Activated CD4-positive, alpha-beta memory T cell treated with anti-CD3 and anti-CD28 coated beads, Interleukin-2, amount 10 ng/mL, durations not matched to agents 7 days and 5 days (primary cell): ENCODE measurements around the gene HAUS2. TPM values are rescaled to one million over a fixed set of nuclear protein-coding genes. Genes with fewer than 3 reads are reported as not detected.

ENCODE experiments used
- CTCF ChIA-PET: fragments of 350-600 bp; sonication (Branson Sonifier 250); formaldehyde crosslinking; loops from one replicate; lab custom pipeline; 2021; ENCODE audit warnings: antibody characterized with exemption, inconsistent platforms; lab: Charles Lee
- POLR2A ChIA-PET: fragments of 350-600 bp; sonication (Branson Sonifier 250); formaldehyde crosslinking; loops from one replicate; lab custom pipeline; 2021; ENCODE audit warnings: antibody characterized with exemption; lab: Charles Lee
- DNase-seq: peaks from one replicate; pipeline ENCODE4 v3.0.0-alpha.2; 2020
- H3K27ac Mint-ChIP-seq: one replicate; pipeline ENCODE4 v1.8.0; 2021; ENCODE audit warnings: mild to moderate bottlenecking, mixed read lengths
- H3K27me3 Mint-ChIP-seq: one replicate; pipeline ENCODE4 v1.8.0; 2021; ENCODE audit warnings: mixed read lengths
- H3K36me3 Mint-ChIP-seq: one replicate; pipeline ENCODE4 v1.8.0; 2021; ENCODE audit warnings: low read depth, mixed read lengths
- H3K4me1 Mint-ChIP-seq: one replicate; pipeline ENCODE4 v1.8.0; 2021; ENCODE audit warnings: mixed read lengths
- H3K4me3 Mint-ChIP-seq: one replicate; pipeline ENCODE4 v1.8.0; 2021; ENCODE audit warnings: mild to moderate bottlenecking, mixed read lengths
- H3K9me3 Mint-ChIP-seq: one replicate; pipeline ENCODE4 v1.8.0; 2021; ENCODE audit warnings: mixed read lengths
- total RNA-seq, 2 experiments: library from RNA; stranded (reverse); gene quantifications; one replicate each; pipeline ENCODE4 v1.2.3, GENCODE V29; 2021

HAUS2 gene
- total RNA-seq, 2 experiments from 2014 or later: 35.1 to 35.8 TPM

DNA sequence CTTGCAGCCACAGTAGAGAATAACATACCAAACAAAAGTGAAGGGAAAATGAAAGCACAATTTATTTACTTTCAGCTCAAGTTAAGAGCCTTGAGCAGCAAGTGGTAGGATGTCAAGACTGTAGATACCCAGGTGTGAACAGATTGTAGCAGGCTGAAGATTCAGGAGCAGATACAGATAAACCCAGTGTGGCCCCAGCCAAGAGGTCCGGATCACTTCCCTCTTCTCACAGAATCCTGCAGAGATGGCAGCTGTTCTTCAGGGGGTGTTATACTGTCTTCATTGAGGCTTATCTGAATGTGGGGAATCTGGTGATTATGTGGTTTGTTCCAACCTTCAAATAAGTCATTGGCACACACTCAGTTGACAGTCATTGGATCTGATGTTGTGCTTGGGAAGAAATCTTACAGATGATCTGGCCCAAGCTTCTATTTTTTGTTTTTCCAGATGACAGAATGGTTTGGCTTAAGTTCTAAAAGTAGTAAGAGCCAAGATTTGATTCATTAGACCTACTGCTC is 28.9 kb downstream of the HAUS2 start:
- no peak for DNase-seq

DNA sequence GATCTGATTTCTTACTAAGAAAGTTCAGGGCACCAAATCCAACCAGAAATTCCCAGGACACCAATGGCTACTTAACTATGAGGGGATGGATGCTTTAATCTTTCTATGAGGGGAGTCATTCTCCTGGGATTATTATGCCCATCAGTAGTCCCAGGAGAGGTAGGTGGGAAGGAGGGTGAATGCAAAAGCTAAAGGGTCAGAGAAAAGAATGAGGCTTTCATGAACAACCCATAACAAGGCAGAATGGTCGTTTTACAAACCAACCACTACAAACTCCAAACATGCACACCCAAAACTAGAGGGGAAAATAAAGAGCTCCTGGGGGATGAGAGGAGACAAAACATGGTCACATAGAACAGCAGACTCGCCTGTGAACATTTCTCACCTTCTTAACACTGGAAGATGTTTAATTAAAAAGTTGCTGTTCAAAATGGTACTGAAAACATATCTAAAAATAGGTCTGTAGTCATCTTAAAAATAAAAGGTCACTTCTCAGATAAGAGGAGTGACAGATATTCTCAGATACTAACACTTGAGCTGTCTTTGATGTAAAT is 30.4 kb downstream of the HAUS2 start:
- Mint-ChIP-seq H3K27ac (no peak overlapping the region), H3K36me3 (peaks cover 4% of the 10 kb centered on the region), H3K4me1 (peaks cover 48% of the 10 kb centered on the region), H3K9me3 (no peaks in the 10 kb centered on the region), H3K4me3 (no peak overlapping the region), H3K27me3 (peaks cover 27% of the 10 kb centered on the region)
- no peak for DNase-seq
- CTCF ChIA-PET: no interaction called here
- POLR2A ChIA-PET: interaction anchor here (0.8 to 4.3 kb wide), 2 partner anchors 30 to 89 kb away, joined by 3 to 44 read pairs; partner anchors contain the start of genes HAUS2, LRRC57 and ZNF106

More for the DNA sequence above, 28.9 kb downstream of the HAUS2 start:
- POLR2A ChIA-PET: interaction anchor here (0.6 to 6.9 kb wide), 4 partner anchors 26 to 68 kb away, joined by 3 to 42 read pairs (median 3); partner anchors contain the start of genes HAUS2 and LRRC57
- Mint-ChIP-seq H3K4me3 (peak overlapping the region; percentile 18), H3K4me1 (peaks cover 48% of the 10 kb centered on the region), H3K9me3 (no peaks in the 10 kb centered on the region), H3K27ac (no peak overlapping the region), H3K36me3 (peaks cover 4% of the 10 kb centered on the region), H3K27me3 (peaks cover 27% of the 10 kb centered on the region)
- CTCF ChIA-PET: interaction anchor here (1.0 kb wide), 1 partner anchor 29 kb away, joined by 3 read pairs; the partner anchor contains the start of genes HAUS2 and LRRC57

DNA sequence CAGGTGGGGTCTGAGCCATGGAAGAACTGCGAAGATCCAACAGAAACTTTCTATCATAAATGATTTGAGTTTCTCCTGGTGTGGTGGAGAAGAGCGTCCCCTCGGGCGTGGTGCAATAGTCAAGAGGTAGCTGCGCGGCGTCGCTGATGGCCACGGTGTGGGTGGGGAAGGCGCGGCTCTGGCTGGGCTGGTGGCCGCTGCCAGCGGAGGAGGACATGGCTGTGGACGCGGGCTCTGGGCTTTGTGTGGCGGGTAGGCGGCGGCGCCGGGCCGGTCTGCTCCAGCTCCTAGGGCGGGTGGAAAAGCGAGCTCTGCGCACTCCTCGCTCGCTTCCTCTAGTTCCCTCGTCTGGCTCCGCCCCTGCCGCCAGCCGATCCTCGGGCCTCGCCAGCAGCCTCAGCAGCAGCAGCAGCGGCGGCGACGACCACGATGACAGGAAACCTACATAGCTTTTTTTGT is 32.7 kb downstream of the HAUS2 start:
- Mint-ChIP-seq H3K4me1 (peaks cover 38% of the 10 kb centered on the region), H3K27ac (peak overlapping the region; percentile 52), H3K4me3 (peak overlapping the region; percentile 76), H3K9me3 (no peaks in the 10 kb centered on the region), H3K36me3 (peaks cover 4% of the 10 kb centered on the region), H3K27me3 (peaks cover 26% of the 10 kb centered on the region)
- CTCF ChIA-PET: interaction anchor here (0.6 to 2.0 kb wide), 12 partner anchors 14 to 447 kb away, joined by 3 to 13 read pairs (median 4); partner anchors contain the start of genes HAUS2, LRRC57 and SNAP23
- POLR2A ChIA-PET: interaction anchor here (0.6 to 4.3 kb wide), 7 partner anchors 24 to 151 kb away, joined by 3 to 44 read pairs (median 6); partner anchors contain the start of genes HAUS2, LRRC57 and ZNF106
- peak; percentile 86 for DNase-seq

DNA sequence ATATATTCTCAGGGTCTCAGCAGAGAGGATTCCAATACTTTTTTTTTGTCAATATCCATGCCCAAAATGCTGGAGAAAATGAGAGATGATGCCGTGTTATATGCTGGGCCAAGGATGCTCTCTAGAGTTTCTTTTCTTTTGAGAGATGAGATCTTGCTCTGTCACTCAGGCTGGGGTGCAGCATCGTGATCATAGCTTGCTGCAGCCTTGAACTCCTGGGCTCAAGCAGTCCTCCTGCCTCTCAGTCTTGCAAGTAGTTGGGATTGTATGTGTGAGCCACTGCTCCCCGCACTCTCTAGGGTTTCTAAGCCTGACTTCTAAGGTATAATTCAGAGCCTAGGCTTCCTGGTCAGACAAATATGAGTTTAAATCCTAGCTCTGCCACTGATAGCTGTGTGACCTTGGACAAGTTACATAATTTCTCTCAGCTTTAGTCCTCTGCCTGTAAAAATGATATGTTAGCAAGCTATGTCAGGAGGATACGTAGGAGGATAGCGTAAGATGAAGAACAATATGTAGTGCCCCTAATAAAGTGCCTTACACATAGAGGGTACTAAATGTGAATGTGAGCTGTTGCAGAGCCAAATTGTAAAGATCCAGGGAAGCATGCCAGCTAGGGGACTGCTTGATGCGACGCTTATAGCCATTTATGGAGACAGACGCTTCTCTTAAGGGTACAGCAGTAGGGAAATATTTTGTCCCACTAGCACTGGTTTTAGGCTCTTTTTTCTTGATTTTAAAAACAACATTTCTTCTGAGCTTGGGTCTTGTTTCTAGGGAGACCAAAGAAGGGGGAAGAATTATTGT is 34.1 kb downstream of the HAUS2 start:
- ChIA-PET POLR2A (interaction anchor here (0.9 to 4.3 kb wide), 5 partner anchors 23 to 92 kb away, joined by 3 to 44 read pairs (median 11); partner anchors contain the start of genes HAUS2, LRRC57 and ZNF106), CTCF (interaction anchor here (0.5 to 2.0 kb wide), 5 partner anchors 18 to 888 kb away, joined by 3 to 13 read pairs (median 4); partner anchors contain the start of genes HAUS2 and LRRC57)
- peaks cover 17% of the 10 kb centered on the region for H3K27me3 Mint-ChIP-seq
- H3K4me3 Mint-ChIP-seq: no peak overlapping the region
- H3K9me3 Mint-ChIP-seq: no peaks in the 10 kb centered on the region
- H3K27ac Mint-ChIP-seq: no peak overlapping the region
- peaks cover 27% of the 10 kb centered on the region for H3K4me1 Mint-ChIP-seq
- DNase-seq: no peak
- peaks cover 4% of the 10 kb centered on the region for H3K36me3 Mint-ChIP-seq

DNA sequence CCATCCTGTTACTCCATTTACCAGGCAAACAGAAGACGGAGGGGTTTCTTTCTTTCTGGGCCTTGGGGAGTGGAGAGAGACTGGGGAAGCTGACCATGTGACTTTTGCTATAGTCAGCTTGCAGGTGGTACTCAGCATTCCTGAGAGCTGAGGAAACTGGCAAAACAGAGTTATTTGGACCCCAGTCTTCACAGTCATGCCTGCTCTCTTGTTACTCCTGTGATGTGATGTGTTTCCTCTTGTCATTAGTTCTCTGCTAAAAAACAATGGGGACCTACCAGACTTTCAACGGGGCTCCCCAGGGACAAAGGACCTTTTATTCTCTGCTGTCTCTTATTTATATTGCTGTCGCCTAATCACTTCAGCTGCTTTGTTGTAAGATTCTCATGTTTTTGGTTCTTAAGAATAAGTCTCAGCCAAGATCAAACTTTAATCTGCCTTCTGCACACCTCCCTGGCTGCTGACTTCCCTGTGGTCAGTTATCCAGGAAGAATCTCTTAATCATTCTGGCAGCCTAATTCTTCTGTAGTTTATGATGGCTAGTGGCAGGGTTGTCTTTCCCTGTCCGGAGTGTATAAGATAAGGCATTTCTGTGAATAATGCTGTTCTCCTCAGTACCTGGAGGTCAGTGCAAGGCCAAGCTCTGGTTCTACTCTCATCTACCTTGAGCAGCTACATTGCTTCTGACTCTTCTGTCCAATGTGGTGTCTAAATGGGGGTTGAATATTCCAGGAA is 35.6 kb downstream of the HAUS2 start:
- Mint-ChIP-seq H3K4me1 (peaks cover 24% of the 10 kb centered on the region), H3K9me3 (no peaks in the 10 kb centered on the region), H3K27me3 (peaks cover 11% of the 10 kb centered on the region), H3K4me3 (no peak overlapping the region), H3K36me3 (peaks cover 5% of the 10 kb centered on the region), H3K27ac (no peak overlapping the region)
- CTCF ChIA-PET: interaction anchor here (1.2 to 1.7 kb wide), 3 partner anchors 23 to 67 kb away, joined by 3 to 7 read pairs (median 4); no protein-coding TSS in a partner anchor
- POLR2A ChIA-PET: interaction anchor here (0.9 to 1.5 kb wide), 2 partner anchors 22 to 94 kb away, joined by 3 to 4 read pairs; partner anchors contain the start of gene ZNF106
- DNase-seq: no peak

DNA sequence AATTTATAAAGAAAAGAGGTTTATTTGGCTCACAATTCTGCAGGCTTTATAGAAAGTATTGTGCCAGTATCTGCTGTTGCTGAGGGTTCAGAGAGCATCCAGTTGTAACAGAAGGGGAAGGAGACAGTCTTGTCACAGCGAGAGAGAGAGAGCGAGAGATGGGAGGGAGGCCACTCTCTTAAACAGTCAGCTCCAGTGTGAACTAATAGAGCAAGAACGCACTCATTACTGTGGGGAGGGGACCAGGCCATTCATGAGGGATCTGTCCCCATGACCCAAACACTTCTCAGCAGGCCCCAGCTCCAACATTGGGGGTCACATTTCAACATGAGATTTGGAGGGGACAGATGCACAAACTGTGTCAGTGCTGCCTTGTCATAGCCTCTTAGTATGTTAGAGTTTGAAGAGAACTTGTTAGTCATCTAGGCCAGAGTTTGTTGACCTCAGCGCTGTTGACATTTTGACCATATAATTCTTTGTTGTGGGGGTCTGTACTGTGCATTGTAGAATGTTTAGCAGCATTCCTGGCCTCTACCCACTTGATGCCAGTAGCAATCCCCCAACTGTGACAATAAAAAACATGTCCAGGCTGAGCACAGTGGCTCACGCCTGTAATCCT is 42.1 kb downstream of the HAUS2 start:
- Mint-ChIP-seq H3K27me3 (no peaks in the 10 kb centered on the region), H3K27ac (no peak overlapping the region), H3K9me3 (no peaks in the 10 kb centered on the region), H3K4me3 (no peak overlapping the region), H3K4me1 (no peaks in the 10 kb centered on the region), H3K36me3 (peaks cover 5% of the 10 kb centered on the region)
- DNase-seq: no peak
- ChIA-PET CTCF (interaction anchor here (1.2 to 1.4 kb wide), 2 partner anchors 16 to 63 kb away, joined by 3 to 9 read pairs; no protein-coding TSS in a partner anchor), POLR2A (no interaction called here)

DNA sequence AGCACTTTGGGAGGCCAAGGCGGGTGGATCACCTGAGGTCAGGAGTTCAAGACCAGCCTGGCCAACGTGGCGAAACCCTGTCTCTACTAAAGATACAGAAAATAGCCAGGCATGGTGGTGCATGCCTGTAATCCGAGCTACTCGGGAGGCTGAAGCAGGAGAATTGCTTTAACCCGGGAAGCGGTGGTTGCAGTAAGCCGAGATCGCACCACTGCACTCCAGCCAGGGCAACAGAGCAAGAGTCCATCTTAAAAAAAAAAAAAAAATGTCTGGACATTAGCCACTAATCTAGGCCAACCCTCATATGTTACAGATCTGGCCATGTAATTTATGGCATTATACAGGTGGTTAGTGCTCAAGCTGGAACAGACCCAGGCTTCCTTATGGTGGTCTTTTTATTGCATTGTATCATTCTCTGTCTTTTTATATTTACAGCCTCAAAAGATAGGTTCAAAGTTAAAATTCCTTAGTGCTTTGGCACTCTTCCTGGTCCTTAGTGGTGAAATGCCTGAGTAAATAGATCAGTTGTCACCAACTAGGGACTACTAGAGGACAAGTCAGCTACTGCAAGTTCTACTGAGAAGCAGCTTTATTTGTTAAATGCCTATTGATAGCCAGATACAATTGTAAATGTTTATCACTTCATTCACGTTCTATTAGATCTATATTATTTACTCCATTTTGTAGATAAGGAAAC is 42.7 kb downstream of the HAUS2 start:
- H3K9me3 Mint-ChIP-seq: no peaks in the 10 kb centered on the region
- H3K4me3 Mint-ChIP-seq: no peak overlapping the region
- no peak overlapping the region for H3K27ac Mint-ChIP-seq
- peaks cover 5% of the 10 kb centered on the region for H3K36me3 Mint-ChIP-seq
- no peak for DNase-seq
- H3K4me1 Mint-ChIP-seq: no peaks in the 10 kb centered on the region
- CTCF ChIA-PET: interaction anchor here (0.9 to 1.7 kb wide), 6 partner anchors 15 to 62 kb away, joined by 3 to 9 read pairs (median 4); partner anchors contain the start of gene STARD9
- no peaks in the 10 kb centered on the region for H3K27me3 Mint-ChIP-seq
- POLR2A ChIA-PET: interaction anchor here (1.0 to 1.8 kb wide), 2 partner anchors 17 to 44 kb away, joined by 3 to 7 read pairs; no protein-coding TSS in a partner anchor

DNA sequence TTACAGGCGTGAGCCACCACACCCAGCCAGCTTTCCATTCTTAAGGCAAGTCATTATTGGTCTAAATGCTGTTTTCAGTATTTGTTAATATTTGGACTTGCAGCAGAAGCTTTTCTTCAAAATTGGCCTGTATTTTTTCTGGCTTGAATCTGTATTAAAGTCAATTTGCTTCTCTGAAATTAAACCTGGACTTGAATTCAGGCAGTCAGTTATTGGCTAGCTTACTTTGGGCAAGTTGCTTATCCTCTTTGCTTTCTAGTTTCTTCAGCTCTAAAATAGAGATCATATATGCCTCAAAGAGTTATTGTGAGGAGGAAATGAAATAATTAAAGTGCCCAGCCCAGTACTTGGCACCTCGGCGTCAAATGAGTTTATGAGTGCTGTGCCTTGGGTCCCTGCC is 44.1 kb downstream of the HAUS2 start:
- CTCF ChIA-PET: interaction anchor here (0.8 to 1.7 kb wide), 2 partner anchors 22 to 139 kb away, joined by 3 to 4 read pairs; no protein-coding TSS in a partner anchor
- no peaks in the 10 kb centered on the region for H3K4me1 Mint-ChIP-seq
- no peak overlapping the region for H3K27ac Mint-ChIP-seq
- H3K9me3 Mint-ChIP-seq: no peaks in the 10 kb centered on the region
- H3K4me3 Mint-ChIP-seq: no peak overlapping the region
- no peaks in the 10 kb centered on the region for H3K27me3 Mint-ChIP-seq
- peaks cover 5% of the 10 kb centered on the region for H3K36me3 Mint-ChIP-seq
- no peak for DNase-seq
- POLR2A ChIA-PET: interaction anchor here (1.8 kb wide), 1 partner anchor 16 kb away, joined by 7 read pairs; no protein-coding TSS in a partner anchor

DNA sequence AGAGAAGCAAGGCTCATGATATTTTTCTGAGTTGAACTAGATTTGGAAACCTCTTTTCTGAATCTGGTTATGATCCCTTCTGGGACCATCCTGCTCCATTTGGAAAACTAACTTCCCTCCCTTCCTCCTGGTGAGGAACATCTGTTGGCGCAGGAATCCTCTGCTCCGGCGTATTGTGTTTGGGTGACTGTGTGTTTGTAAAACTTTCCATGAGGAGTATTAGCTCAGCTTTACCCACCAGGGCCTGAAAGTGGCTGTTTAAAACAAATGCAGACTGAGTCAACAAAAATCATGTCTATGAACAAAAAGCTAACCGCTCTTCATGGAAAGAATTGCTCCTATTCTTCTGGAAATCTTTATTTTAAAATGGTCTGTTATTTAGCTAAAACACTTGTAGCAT is 44.5 kb downstream of the HAUS2 start:
- ChIA-PET CTCF (interaction anchor here (0.8 to 1.7 kb wide), 2 partner anchors 23 to 140 kb away, joined by 3 to 4 read pairs; no protein-coding TSS in a partner anchor), POLR2A (interaction anchor here (0.7 kb wide), 1 partner anchor 16 kb away, joined by 3 read pairs; no protein-coding TSS in a partner anchor)
- Mint-ChIP-seq H3K36me3 (peaks cover 4% of the 10 kb centered on the region), H3K4me3 (no peak overlapping the region), H3K27ac (no peak overlapping the region), H3K27me3 (no peaks in the 10 kb centered on the region), H3K9me3 (no peaks in the 10 kb centered on the region), H3K4me1 (no peaks in the 10 kb centered on the region)
- no peak for DNase-seq

DNA sequence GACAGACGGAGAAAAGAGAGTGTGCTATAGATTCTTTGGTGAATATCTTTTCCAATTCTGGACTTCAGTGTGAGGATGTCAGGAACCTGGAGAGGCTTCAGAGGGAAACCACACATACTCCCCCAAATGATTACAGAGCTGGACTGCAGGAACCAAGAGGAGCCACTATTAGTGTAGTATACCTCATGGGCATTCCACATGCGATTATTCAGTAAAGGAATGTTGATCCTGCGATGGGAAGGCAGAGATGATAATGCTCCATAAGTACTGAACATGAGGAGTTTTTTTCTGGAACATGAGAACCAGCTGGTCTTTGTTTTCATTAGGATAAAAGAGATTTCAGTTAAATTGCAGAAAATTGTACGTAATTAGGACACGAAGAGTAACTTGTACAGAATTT is 45.5 kb downstream of the HAUS2 start:
- POLR2A ChIA-PET: no interaction called here
- no peaks in the 10 kb centered on the region for H3K9me3 Mint-ChIP-seq
- H3K27me3 Mint-ChIP-seq: no peaks in the 10 kb centered on the region
- H3K27ac Mint-ChIP-seq: no peak overlapping the region
- H3K4me1 Mint-ChIP-seq: no peaks in the 10 kb centered on the region
- no peak overlapping the region for H3K4me3 Mint-ChIP-seq
- peaks cover 3% of the 10 kb centered on the region for H3K36me3 Mint-ChIP-seq
- CTCF ChIA-PET: no interaction called here
- DNase-seq: no peak
